NB4 (cell line): ENCODE measurements around the gene UBAC2.

ENCODE experiments used
- CTCF ChIP-seq: IDR thresholded peaks from one replicate; pipeline ENCODE4 v1.5.1; 2012; ENCODE audit warnings: low read depth, low read length
- MYC ChIP-seq: IDR thresholded peaks from 2 replicates; pipeline ENCODE4 v1.6.1; 2011; ENCODE audit warnings: low read depth, low read length

GRCh38 chr13:99346335-99347042 lies 145.8 kb downstream of the UBAC2 start:
- TF ChIP-seq CTCF = no peak
- TF ChIP-seq MYC = no peak
